Transverse colon (tissue), 4 donors: ENCODE data around the gene MRPS17. TPM values are rescaled to one million over a fixed set of nuclear protein-coding genes. Genes with fewer than 3 reads are reported as not detected.

Experiments used
- DNase-seq: peaks from one replicate; pipeline ENCODE4 v3.0.0-alpha.2; 2019
- H3K27ac ChIP-seq, 4 donors: fragments of 200-600 bp; sonication (generic); 2 replicates each; pipeline ENCODE4 v1.5.1; 2016 to 2018; ENCODE audit warnings: inconsistent platforms in 4 of 4
- H3K27me3 ChIP-seq: fragments of 200-600 bp; sonication (generic); 2 replicates; pipeline ENCODE4 v1.5.1; 2017; ENCODE audit warnings: inconsistent platforms
- H3K36me3 ChIP-seq, 4 donors: fragments of 200-600 bp; sonication (generic); 2 replicates each; pipeline ENCODE4 v1.5.1; 2017 to 2019; ENCODE audit warnings: inconsistent platforms in 4 of 4
- H3K4me1 ChIP-seq, 4 donors: fragments of 200-600 bp; sonication (generic); 2 replicates each; pipeline ENCODE4 v1.5.1; 2017 to 2020; ENCODE audit warnings: inconsistent platforms in 4 of 4
- H3K4me3 ChIP-seq, 4 donors: fragments of 200-600 bp; sonication (generic); 1 replicate in 1 of 4; 2 replicates in 3 of 4; pipeline versions ENCODE4 v1.5.1 to v1.6.1; 2017 to 2019; ENCODE audit warnings: inconsistent platforms in 4 of 4
- H3K9me3 ChIP-seq, 2 donors: fragments of 200-600 bp; sonication (generic); 2 replicates each; pipeline ENCODE4 v1.5.1; 2017 to 2019; ENCODE audit warnings: inconsistent platforms in 2 of 2
- CTCF ChIP-seq, 5 experiments: fragments of 200-600 bp in 3 of 5; fragments of 450-650 bp in 2 of 5; sonication (generic) in 3 of 5; IDR thresholded peaks; 1 replicate in 2 of 5; 2 replicates in 3 of 5; pipeline ENCODE4 v1.5.1; 2016 to 2017; ENCODE audit warnings: antibody characterized with exemption in 5 of 5, inconsistent platforms in 3 of 5, mild to moderate bottlenecking in 2 of 5, moderate library complexity in 1 of 5
- EP300 ChIP-seq: sonication (generic); formaldehyde crosslinking; IDR thresholded peaks from one replicate; pipeline ENCODE4 v1.6.1; 2017; ENCODE audit warnings: antibody characterized with exemption, low read depth
- POLR2A ChIP-seq: fragments of 450-650 bp; IDR thresholded peaks from one replicate; pipeline ENCODE4 v1.6.1; 2016; ENCODE audit warnings: antibody characterized with exemption, mild to moderate bottlenecking, moderate library complexity
- POLR2AphosphoS5 ChIP-seq, 3 donors: sonication (generic); formaldehyde crosslinking; IDR thresholded peaks; one replicate each; pipeline ENCODE4 v1.6.1; 2016; ENCODE audit warnings: antibody characterized with exemption in 3 of 3
- WGBS, 2 donors: methylation state at CpG; one replicate each; pipeline ENCODE4 v1.1.5; 2018; ENCODE audit warnings: low coverage in 1 of 2; 5-methylcytosine and 5-hydroxymethylcytosine counted together
- in situ Hi-C, 4 donors: fragments of 200-750 bp; cut with MboI; loops; one replicate each; pipeline versions ENCODE4 v1.15.0 to v1.15.1; 2017; ENCODE audit warnings: low sequenced_read_pairs in 3 of 4, low pct_ligation_motif_present in 1 of 4, low pct_unique_long_range_greater_than_20kb in 1 of 4
- intact Hi-C: fragments of 100-400 bp; cut with DNase I; formaldehyde crosslinking; loops from one replicate; pipeline ENCODE4 v1.15.1; 2023; ENCODE audit warnings: low total_unique reads
- total RNA-seq, 4 donors: library from RNA; depleted of rRNA; stranded (reverse); fragments of >200 nt; gene quantifications; one replicate each; pipeline ENCODE4 v1.1.0, GENCODE V29; 2016

Gene MRPS17
- total RNA-seq, result 10 to 100 TPM in 1 of 4 donors, 1 to 10 TPM in 3; 1.1 to 11.5 (median 4.5) TPM

- DNase-seq, result peak; percentile 96
- 0 to 1% methylated on average over 7 to 49 of the region's 53 CpGs for WGBS, 2 donors
- peaks cover 0 to 6% (median 0%) of the 10 kb centered on the region in 4 donors for H3K36me3 ChIP-seq
- peak in 2 of 5 experiments; percentile 22 to 35 for TF ChIP-seq CTCF (IDR thresholded peaks at IDR 0.05)
- peak; percentile 87 to 95 (median 94) for TF ChIP-seq POLR2AphosphoS5 (IDR thresholded peaks at IDR 0.05)
- no peak for TF ChIP-seq EP300
- peak; percentile 88 for TF ChIP-seq POLR2A
- no peaks in the 10 kb centered on the region for H3K27me3 ChIP-seq
- H3K4me3 ChIP-seq, result peak within 1 kb of the TSS; percentile 56 to 94 (median 74)
- H3K9me3 ChIP-seq, result no peaks in the 10 kb centered on the region
- peak within 1 kb of the TSS; percentile 78 to 90 (median 82) for H3K27ac ChIP-seq
- intact Hi-C loops (no loop called here), in situ Hi-C loops (loop anchor here (10.0 to 25.0 kb wide), 2 partner anchors 67 to 314 kb away; partner anchors contain the start of gene ZNF713 (in 1 of the 4))
- peaks cover 6 to 12% (median 7%) of the 10 kb centered on the region in 4 donors for H3K4me1 ChIP-seq
These were observed at the start of gene MRPS17 for GRCh38 chr7:55951637-55952351. Gene MRPS17 (plus strand): TSS chr7:55951877. CDS start chr7:55953196, 1,319 bp downstream.

GRCh38 chr7:55903985-55904759, 47.5 kb upstream of the MRPS17 start:
- intact Hi-C loops (no loop called here), in situ Hi-C loops (no loop called here)
- Histone ChIP-seq H3K9me3 (no peaks in the 10 kb centered on the region), H3K27ac (no peak overlapping the region), H3K4me1 (no peaks in the 10 kb centered on the region), H3K4me3 (no peak overlapping the region), H3K36me3 (peaks cover 0 to 9% (median 0%) of the 10 kb centered on the region in 4 donors), H3K27me3 (no peaks in the 10 kb centered on the region)
- no peak for TF ChIP-seq POLR2A
- no peak for TF ChIP-seq CTCF (IDR thresholded peaks at IDR 0.05)
- TF ChIP-seq EP300, result no peak
- no peak for TF ChIP-seq POLR2AphosphoS5 (IDR thresholded peaks at IDR 0.05)
- DNase-seq, result no peak
- 72 to 81% methylated on average over 6 to 8 of the region's 8 CpGs for WGBS, 2 donors

- no peak for DNase-seq
- intact Hi-C loops, result no loop called here
- WGBS, 2 donors, result 40 to 60% methylated on average over 1 to 3 of the region's 3 CpGs
These were observed 38.9 kb upstream of the MRPS17 start for GRCh38 chr7:55912748-55913158.

More at GRCh38 chr7:55912748-55913158, 38.9 kb upstream of the MRPS17 start:
- TF ChIP-seq POLR2AphosphoS5 (IDR thresholded peaks at IDR 0.05) (no peak), EP300 (no peak), CTCF (IDR thresholded peaks at IDR 0.05) (no peak), POLR2A (no peak)
- Histone ChIP-seq H3K9me3 (no peaks in the 10 kb centered on the region), H3K36me3 (peaks cover 0 to 12% (median 0%) of the 10 kb centered on the region in 4 donors), H3K27ac (no peak overlapping the region), H3K27me3 (no peaks in the 10 kb centered on the region), H3K4me1 (no peaks in the 10 kb centered on the region), H3K4me3 (no peak overlapping the region)
- in situ Hi-C loops, result no loop called here
